ENCODE results near the gene SETBP1. TPM values are rescaled to one million over a fixed set of nuclear protein-coding genes. Genes with fewer than 3 reads are reported as not detected.

The SETBP1 gene
- total and polyA plus RNA-seq, 3 experiments from 2014 or later, result 0.22 to 14.1 (median 13.9) TPM

DNA sequence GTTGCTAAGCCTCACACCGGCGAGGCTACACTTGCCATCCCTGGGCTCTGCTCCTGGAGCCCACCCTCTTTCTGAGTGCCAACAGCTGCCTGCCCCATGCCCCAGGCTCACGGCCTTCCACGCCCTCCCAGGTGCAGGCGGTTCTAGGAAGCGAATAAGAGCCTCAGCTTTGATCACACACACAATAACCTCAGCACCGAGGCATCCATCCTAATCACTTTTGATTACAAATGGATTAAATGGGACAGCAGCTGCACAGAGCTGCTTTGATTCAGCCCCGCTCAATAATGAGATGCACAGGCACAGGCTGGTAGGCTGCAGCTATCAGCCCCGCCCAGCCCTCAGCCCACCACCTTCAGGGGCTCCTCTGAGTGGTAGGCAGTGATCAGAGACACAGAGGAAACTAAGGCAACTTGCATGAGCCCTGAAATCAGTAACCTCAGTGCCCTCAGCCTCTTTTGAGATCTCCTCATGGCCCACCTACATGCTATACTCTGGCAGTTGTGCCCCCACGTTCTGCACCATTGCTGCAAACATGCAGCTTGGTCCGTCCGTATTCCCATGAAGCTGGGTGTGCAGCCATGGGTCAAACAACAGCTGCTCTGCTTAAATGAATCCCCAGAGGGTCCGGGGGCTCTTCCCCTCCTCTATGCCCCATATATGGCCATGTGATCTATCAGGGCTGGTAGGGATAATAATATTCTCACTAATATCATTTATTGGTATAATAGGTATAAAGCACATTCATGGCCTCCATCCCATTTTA is 171.4 kb downstream of the SETBP1 start:
- Histone ChIP-seq H3K27ac (ENCODE audit: low read depth, low read length) (no peak overlapping the region), H3K27me3 (ENCODE audit: insufficient read depth, low read length, poor library complexity, severe bottlenecking) (no peaks in the 10 kb centered on the region), H3K9me3 (ENCODE audit: low read length) (no peaks in the 10 kb centered on the region), H3K4me1 (ENCODE audit: insufficient read depth, low read length) (no peaks in the 10 kb centered on the region), H3K36me3 (ENCODE audit: insufficient read depth, low read length) (no peaks in the 10 kb centered on the region), H3K4me3 (ENCODE audit: low read length) (no peak overlapping the region)
- no peak for DNase-seq
- H3K4me1 Mint-ChIP-seq, result no peaks in the 10 kb centered on the region
- H3K9me3 Mint-ChIP-seq, result no peaks in the 10 kb centered on the region
- H3K27me3 Mint-ChIP-seq, result peaks cover 0 to 5% of the 10 kb centered on the region in 2 donors
- CTCF ChIA-PET, result interaction anchor here (0.9 kb wide), 1 partner anchor 14 kb away, joined by 3 read pairs; no protein-coding TSS in a partner anchor
- H3K27ac Mint-ChIP-seq, result peak overlapping the region in 1 of 8 donors; percentile 80
- H3K36me3 Mint-ChIP-seq, result no peaks in the 10 kb centered on the region
- no peak overlapping the region for H3K4me3 Mint-ChIP-seq
- POLR2A ChIA-PET, result no interaction called here

DNA sequence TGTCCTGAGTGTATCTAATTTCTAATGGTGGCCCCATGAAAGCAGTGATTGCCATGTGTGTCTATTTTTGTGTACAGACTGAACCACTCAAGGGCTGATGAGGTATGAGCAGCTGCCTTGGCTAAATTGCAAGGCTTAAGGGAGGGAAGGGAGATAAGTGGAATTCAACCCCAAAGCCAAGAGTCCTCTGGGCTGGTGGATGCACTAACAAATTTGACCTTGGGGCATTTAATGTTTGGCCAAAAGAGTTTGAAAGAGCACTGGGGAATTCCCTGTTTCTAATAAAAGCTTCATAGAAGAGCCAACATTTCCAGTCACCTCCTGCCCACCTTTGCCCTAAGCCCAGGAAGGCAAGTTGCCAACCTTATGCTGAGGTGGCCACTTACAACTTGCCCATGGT is 172.1 kb downstream of the SETBP1 start:
- no peaks in the 10 kb centered on the region for H3K36me3 Mint-ChIP-seq
- Histone ChIP-seq H3K36me3 (ENCODE audit: insufficient read depth, low read length) (no peaks in the 10 kb centered on the region), H3K4me3 (ENCODE audit: low read length) (no peak overlapping the region), H3K27me3 (ENCODE audit: insufficient read depth, low read length, poor library complexity, severe bottlenecking) (no peaks in the 10 kb centered on the region), H3K9me3 (ENCODE audit: low read length) (no peaks in the 10 kb centered on the region), H3K27ac (ENCODE audit: low read depth, low read length) (no peak overlapping the region), H3K4me1 (ENCODE audit: insufficient read depth, low read length) (no peaks in the 10 kb centered on the region)
- ChIA-PET CTCF (no interaction called here), POLR2A (no interaction called here)
- H3K4me1 Mint-ChIP-seq, result no peaks in the 10 kb centered on the region
- DNase-seq, result no peak
- no peaks in the 10 kb centered on the region for H3K9me3 Mint-ChIP-seq
- no peak overlapping the region for H3K4me3 Mint-ChIP-seq
- H3K27ac Mint-ChIP-seq, result no peak overlapping the region
- peaks cover 0 to 5% of the 10 kb centered on the region in 2 donors for H3K27me3 Mint-ChIP-seq

DNA sequence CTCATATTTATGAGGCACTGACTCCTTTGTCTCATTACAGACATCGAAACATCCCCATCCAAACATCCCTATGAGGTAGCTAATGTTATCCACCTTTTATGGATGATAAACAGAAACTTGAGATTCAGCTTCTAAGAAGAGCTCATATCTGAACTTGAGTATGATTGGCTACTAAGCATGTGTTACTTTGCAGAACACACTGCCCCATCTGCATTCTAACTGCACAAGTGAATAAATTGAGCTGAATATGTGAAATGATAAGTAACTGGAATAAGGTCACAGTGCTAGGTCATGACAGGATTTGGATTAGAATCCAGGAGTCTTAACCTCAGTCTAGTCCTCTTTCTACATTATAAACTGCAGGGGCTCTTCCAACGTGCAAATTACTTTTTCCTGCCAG is 172.7 kb downstream of the SETBP1 start:
- Histone ChIP-seq H3K4me1 (ENCODE audit: insufficient read depth, low read length) (no peaks in the 10 kb centered on the region), H3K27me3 (ENCODE audit: insufficient read depth, low read length, poor library complexity, severe bottlenecking) (no peaks in the 10 kb centered on the region), H3K4me3 (ENCODE audit: low read length) (no peak overlapping the region), H3K27ac (ENCODE audit: low read depth, low read length) (no peak overlapping the region), H3K36me3 (ENCODE audit: insufficient read depth, low read length) (no peaks in the 10 kb centered on the region), H3K9me3 (ENCODE audit: low read length) (no peaks in the 10 kb centered on the region)
- ChIA-PET POLR2A (no interaction called here), CTCF (no interaction called here)
- Mint-ChIP-seq H3K4me1 (no peaks in the 10 kb centered on the region), H3K36me3 (no peaks in the 10 kb centered on the region), H3K9me3 (no peaks in the 10 kb centered on the region), H3K27me3 (peaks cover 0 to 5% of the 10 kb centered on the region in 2 donors), H3K27ac (no peak overlapping the region), H3K4me3 (no peak overlapping the region)
- DNase-seq, result no peak

DNA sequence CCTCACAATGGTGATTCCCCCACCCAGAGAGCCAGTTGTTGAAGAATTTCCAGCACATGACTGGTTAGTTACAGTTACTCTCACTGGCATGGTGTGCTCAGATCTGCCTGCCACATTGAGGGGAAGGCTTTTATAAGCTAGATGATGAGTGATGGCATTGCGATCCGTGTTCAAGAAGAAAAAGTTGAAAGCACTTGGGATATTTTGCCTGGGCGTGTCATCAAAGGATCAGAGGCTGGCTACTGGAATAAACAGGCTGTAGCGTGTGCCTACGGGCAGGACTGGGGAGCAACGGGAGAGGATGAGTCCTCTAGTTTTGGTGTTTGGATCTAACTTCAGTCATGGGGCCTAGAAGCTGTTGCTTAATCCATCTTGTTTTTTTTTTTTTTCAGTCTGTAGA is 175.0 kb downstream of the SETBP1 start:
- CTCF ChIA-PET, result no interaction called here
- H3K9me3 Mint-ChIP-seq, result no peaks in the 10 kb centered on the region
- no peaks in the 10 kb centered on the region for H3K36me3 Mint-ChIP-seq
- POLR2A ChIA-PET, result no interaction called here
- no peaks in the 10 kb centered on the region for H3K36me3 ChIP-seq (ENCODE audit: insufficient read depth, low read length)
- no peaks in the 10 kb centered on the region for H3K4me1 Mint-ChIP-seq
- H3K27me3 Mint-ChIP-seq, result peaks cover 0 to 5% of the 10 kb centered on the region in 2 donors
- H3K9me3 ChIP-seq (ENCODE audit: low read length), result no peaks in the 10 kb centered on the region
- no peak overlapping the region for H3K4me3 Mint-ChIP-seq
- no peak for DNase-seq
- no peak overlapping the region for H3K4me3 ChIP-seq (ENCODE audit: low read length)
- no peaks in the 10 kb centered on the region for H3K27me3 ChIP-seq (ENCODE audit: insufficient read depth, low read length, poor library complexity, severe bottlenecking)
- H3K27ac Mint-ChIP-seq, result no peak overlapping the region
- no peak overlapping the region for H3K27ac ChIP-seq (ENCODE audit: low read depth, low read length)
- no peaks in the 10 kb centered on the region for H3K4me1 ChIP-seq (ENCODE audit: insufficient read depth, low read length)

DNA sequence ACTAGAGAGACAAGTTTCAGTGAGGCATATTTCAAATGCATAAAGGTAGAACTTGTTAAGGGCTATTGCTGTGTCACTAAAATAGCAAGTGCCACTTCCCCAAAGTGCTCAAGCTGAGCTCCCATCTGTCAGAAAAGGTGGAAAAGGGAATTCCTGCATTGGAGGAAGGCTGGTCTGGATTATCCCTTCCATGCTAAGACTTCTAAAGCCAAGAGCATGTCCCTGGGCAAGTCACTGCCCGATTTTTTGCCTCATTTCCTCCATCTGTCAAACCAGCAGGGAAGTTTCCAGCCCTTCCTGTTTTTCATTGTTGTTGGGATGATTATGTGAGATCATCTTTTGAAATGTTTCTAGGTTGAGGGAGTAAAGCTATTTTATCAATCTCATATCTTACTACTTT is 175.5 kb downstream of the SETBP1 start:
- no peaks in the 10 kb centered on the region for H3K36me3 ChIP-seq (ENCODE audit: insufficient read depth, low read length)
- Mint-ChIP-seq H3K27me3 (peaks cover 0 to 5% of the 10 kb centered on the region in 2 donors), H3K4me1 (no peaks in the 10 kb centered on the region), H3K27ac (no peak overlapping the region), H3K9me3 (no peaks in the 10 kb centered on the region), H3K36me3 (no peaks in the 10 kb centered on the region), H3K4me3 (no peak overlapping the region)
- H3K9me3 ChIP-seq (ENCODE audit: low read length), result no peaks in the 10 kb centered on the region
- no peak overlapping the region for H3K27ac ChIP-seq (ENCODE audit: low read depth, low read length)
- no peaks in the 10 kb centered on the region for H3K27me3 ChIP-seq (ENCODE audit: insufficient read depth, low read length, poor library complexity, severe bottlenecking)
- no peaks in the 10 kb centered on the region for H3K4me1 ChIP-seq (ENCODE audit: insufficient read depth, low read length)
- CTCF ChIA-PET, result no interaction called here
- POLR2A ChIA-PET, result no interaction called here
- DNase-seq, result no peak
- no peak overlapping the region for H3K4me3 ChIP-seq (ENCODE audit: low read length)

DNA sequence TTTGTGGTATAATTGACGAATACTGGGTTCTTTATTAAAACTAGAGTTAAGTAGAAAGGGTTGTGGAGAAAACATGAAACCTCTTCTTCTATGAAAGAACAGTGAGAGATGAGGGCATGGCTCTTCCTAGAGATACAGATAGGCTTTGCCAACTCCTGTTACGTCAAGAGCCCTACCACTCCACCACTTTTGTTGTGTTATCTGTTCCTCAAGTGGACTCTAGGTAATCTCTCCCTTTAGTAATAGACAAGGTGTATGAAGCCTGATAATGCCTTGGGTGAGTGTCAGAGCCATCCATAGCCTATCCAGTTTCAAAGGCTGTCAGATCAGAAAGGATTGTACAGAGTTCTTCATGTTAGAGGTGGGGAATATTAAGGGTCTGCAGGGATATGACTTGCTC is 176.4 kb downstream of the SETBP1 start:
- Histone ChIP-seq H3K4me3 (ENCODE audit: low read length) (no peak overlapping the region), H3K27ac (ENCODE audit: low read depth, low read length) (no peak overlapping the region), H3K27me3 (ENCODE audit: insufficient read depth, low read length, poor library complexity, severe bottlenecking) (no peaks in the 10 kb centered on the region), H3K4me1 (ENCODE audit: insufficient read depth, low read length) (no peaks in the 10 kb centered on the region), H3K36me3 (ENCODE audit: insufficient read depth, low read length) (no peaks in the 10 kb centered on the region), H3K9me3 (ENCODE audit: low read length) (no peaks in the 10 kb centered on the region)
- DNase-seq, result no peak
- peaks cover 0 to 5% of the 10 kb centered on the region in 2 donors for H3K27me3 Mint-ChIP-seq
- ChIA-PET CTCF (no interaction called here), POLR2A (no interaction called here)
- no peaks in the 10 kb centered on the region for H3K9me3 Mint-ChIP-seq
- no peaks in the 10 kb centered on the region for H3K4me1 Mint-ChIP-seq
- H3K27ac Mint-ChIP-seq, result no peak overlapping the region
- no peak overlapping the region for H3K4me3 Mint-ChIP-seq
- no peaks in the 10 kb centered on the region for H3K36me3 Mint-ChIP-seq

DNA sequence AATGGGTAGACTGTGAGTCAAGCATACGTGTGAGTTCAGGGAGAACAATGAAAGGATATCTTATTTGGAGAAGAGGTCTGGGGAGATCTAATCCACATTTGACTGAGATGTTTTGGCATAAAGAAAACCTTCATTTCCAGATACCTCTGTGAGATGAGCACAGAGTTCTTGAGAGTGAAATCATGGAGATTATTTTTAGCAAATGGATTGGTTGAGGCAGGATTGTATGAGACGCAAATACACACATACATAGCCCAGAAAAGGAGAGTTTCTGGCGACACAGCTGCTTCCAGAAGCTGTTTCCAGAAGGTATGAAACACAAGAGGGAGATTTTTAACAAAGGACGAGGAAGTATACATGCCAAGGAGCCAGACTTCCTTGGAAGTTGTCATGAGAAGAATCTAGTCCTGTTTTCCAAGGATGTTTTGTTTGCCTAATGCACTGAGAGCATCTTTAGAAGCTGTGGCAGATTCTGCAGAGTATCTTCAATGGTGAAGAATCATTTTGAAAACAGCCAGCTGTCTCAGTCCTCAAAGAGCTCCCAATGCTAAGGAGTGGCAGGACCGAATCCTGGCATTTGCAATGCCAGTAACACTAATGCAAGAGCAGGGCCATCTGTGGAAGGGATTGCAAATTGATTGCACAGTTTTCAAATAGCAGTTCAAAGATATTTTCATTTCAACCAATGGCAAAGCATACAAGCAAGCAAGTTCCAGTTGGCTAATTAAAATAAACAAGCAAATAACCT is 177.2 kb downstream of the SETBP1 start:
- no peaks in the 10 kb centered on the region for H3K27me3 ChIP-seq (ENCODE audit: insufficient read depth, low read length, poor library complexity, severe bottlenecking)
- POLR2A ChIA-PET, result no interaction called here
- H3K4me1 Mint-ChIP-seq, result no peaks in the 10 kb centered on the region
- H3K27ac ChIP-seq (ENCODE audit: low read depth, low read length), result no peak overlapping the region
- H3K27ac Mint-ChIP-seq, result no peak overlapping the region
- no peaks in the 10 kb centered on the region for H3K36me3 Mint-ChIP-seq
- H3K4me1 ChIP-seq (ENCODE audit: insufficient read depth, low read length), result no peaks in the 10 kb centered on the region
- CTCF ChIA-PET, result no interaction called here
- no peaks in the 10 kb centered on the region for H3K9me3 ChIP-seq (ENCODE audit: low read length)
- no peak overlapping the region for H3K4me3 Mint-ChIP-seq
- peaks cover 0 to 5% of the 10 kb centered on the region in 2 donors for H3K27me3 Mint-ChIP-seq
- DNase-seq, result no peak
- no peak overlapping the region for H3K4me3 ChIP-seq (ENCODE audit: low read length)
- H3K36me3 ChIP-seq (ENCODE audit: insufficient read depth, low read length), result no peaks in the 10 kb centered on the region
- no peaks in the 10 kb centered on the region for H3K9me3 Mint-ChIP-seq

DNA sequence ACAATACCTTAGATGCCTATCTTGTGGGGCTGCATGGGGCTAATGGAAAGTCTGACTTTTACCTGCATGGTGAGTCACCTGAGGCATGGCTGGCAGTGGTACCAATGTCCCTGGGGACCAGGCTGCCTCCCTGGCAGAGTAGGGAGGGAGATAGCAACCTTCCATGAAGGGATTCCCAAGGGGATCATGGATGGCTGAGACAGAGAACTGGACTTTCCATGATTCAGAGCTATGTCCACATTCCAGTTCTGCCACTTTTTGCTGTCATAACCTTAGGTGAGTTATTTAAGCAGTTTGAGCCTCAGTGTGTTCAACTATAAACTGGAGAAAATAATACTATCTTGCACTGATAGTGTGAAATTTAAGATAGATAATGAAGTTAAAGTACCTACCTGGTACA is 178.6 kb downstream of the SETBP1 start:
- Histone ChIP-seq H3K9me3 (ENCODE audit: low read length) (no peaks in the 10 kb centered on the region), H3K4me1 (ENCODE audit: insufficient read depth, low read length) (no peaks in the 10 kb centered on the region), H3K4me3 (ENCODE audit: low read length) (no peak overlapping the region), H3K36me3 (ENCODE audit: insufficient read depth, low read length) (no peaks in the 10 kb centered on the region), H3K27ac (ENCODE audit: low read depth, low read length) (no peak overlapping the region), H3K27me3 (ENCODE audit: insufficient read depth, low read length, poor library complexity, severe bottlenecking) (no peaks in the 10 kb centered on the region)
- Mint-ChIP-seq H3K36me3 (no peaks in the 10 kb centered on the region), H3K4me3 (no peak overlapping the region), H3K27me3 (no peaks in the 10 kb centered on the region), H3K27ac (no peak overlapping the region), H3K4me1 (no peaks in the 10 kb centered on the region), H3K9me3 (no peaks in the 10 kb centered on the region)
- POLR2A ChIA-PET, result no interaction called here
- CTCF ChIA-PET, result interaction anchor here (1.3 kb wide), 1 partner anchor 18 kb away, joined by 4 read pairs; no protein-coding TSS in a partner anchor
- no peak for DNase-seq
